Neural cell (in vitro differentiated cells): Measurements from ENCODE around the gene RAB18.

Experiments used
- CTCF ChIP-seq: fragments of 450-650 bp; IDR thresholded peaks from 2 replicates; pipeline ENCODE4 v1.5.1; 2014; ENCODE audit warnings: antibody characterized with exemption, mild to moderate bottlenecking, moderate library complexity; ENCODE audit not compliant: poor library complexity, severe bottlenecking
- MXI1 ChIP-seq: fragments of 450-650 bp; conservative IDR thresholded peaks from 2 replicates; pipeline ENCODE4 v1.6.1; 2014; ENCODE audit warnings: antibody characterized with exemption, mild to moderate bottlenecking; ENCODE audit not compliant: poor library complexity, severe bottlenecking
- POLR2AphosphoS5 ChIP-seq: IDR thresholded peaks from 2 replicates; pipeline ENCODE4 v1.6.1; 2012

- no peak for TF ChIP-seq CTCF
- no peak for TF ChIP-seq MXI1
- no peak for TF ChIP-seq POLR2AphosphoS5
These were observed 49.3 kb upstream of the RAB18 start for GRCh38 chr10:27454837-27455236.
